Activated T-cell treated with anti-CD3 and anti-CD28 coated beads, Interleukin-2, amount 50 U/mL, for 72 hours (primary cell): ENCODE results near the gene MADCAM1. TPM values are rescaled to one million over a fixed set of nuclear protein-coding genes. Genes with fewer than 3 reads are reported as not detected.
A peak's percentile ranks its signal among the peaks of the same experiment; 100 is the strongest.

Experiments used
- ATAC-seq, 2 donors: fragments of 150-1000 bp; cut with Tn5 transposase; replicated peaks in 1 of 2; 2 replicates each; pipeline ENCODE4 v1.10.0; 2021; ENCODE audit warnings: moderate library complexity in 2 of 2, mild to moderate bottlenecking in 1 of 2
- DNase-seq, 2 donors: peaks; one replicate each; pipeline ENCODE4 v3.0.0; 2021 to 2022; ENCODE audit warnings: mixed read lengths in 1 of 2
- H3K27ac Mint-ChIP-seq: one replicate; pipeline ENCODE4 v1.8.0; 2022; ENCODE audit warnings: mild to moderate bottlenecking, moderate library complexity, mixed read lengths
- H3K27me3 Mint-ChIP-seq: one replicate; pipeline ENCODE4 v1.8.0; 2022; ENCODE audit warnings: low read depth, mixed read lengths
- H3K36me3 Mint-ChIP-seq, 2 donors: one replicate each; pipeline ENCODE4 v1.8.0; 2022; ENCODE audit warnings: mixed read lengths in 2 of 2, mild to moderate bottlenecking in 1 of 2; ENCODE audit not compliant: insufficient read depth in 2 of 2
- H3K4me1 Mint-ChIP-seq: one replicate; pipeline ENCODE4 v1.8.0; 2022; ENCODE audit warnings: low read depth, mixed read lengths
- H3K4me3 Mint-ChIP-seq, 2 donors: one replicate each; pipeline ENCODE4 v1.8.0; 2022; ENCODE audit warnings: mild to moderate bottlenecking in 2 of 2, mixed read lengths in 2 of 2, moderate library complexity in 2 of 2
- H3K9me3 Mint-ChIP-seq, 2 donors: one replicate each; pipeline ENCODE4 v1.8.0; 2022; ENCODE audit warnings: mixed read lengths in 2 of 2
- total RNA-seq, 2 donors: library from RNA; stranded (reverse); gene quantifications; one replicate each; pipeline ENCODE4 v1.2.3, GENCODE V29; 2022

The MADCAM1 gene
- total RNA-seq, 2 donors from 2014 or later: 0.31 to 0.32 TPM

DNA sequence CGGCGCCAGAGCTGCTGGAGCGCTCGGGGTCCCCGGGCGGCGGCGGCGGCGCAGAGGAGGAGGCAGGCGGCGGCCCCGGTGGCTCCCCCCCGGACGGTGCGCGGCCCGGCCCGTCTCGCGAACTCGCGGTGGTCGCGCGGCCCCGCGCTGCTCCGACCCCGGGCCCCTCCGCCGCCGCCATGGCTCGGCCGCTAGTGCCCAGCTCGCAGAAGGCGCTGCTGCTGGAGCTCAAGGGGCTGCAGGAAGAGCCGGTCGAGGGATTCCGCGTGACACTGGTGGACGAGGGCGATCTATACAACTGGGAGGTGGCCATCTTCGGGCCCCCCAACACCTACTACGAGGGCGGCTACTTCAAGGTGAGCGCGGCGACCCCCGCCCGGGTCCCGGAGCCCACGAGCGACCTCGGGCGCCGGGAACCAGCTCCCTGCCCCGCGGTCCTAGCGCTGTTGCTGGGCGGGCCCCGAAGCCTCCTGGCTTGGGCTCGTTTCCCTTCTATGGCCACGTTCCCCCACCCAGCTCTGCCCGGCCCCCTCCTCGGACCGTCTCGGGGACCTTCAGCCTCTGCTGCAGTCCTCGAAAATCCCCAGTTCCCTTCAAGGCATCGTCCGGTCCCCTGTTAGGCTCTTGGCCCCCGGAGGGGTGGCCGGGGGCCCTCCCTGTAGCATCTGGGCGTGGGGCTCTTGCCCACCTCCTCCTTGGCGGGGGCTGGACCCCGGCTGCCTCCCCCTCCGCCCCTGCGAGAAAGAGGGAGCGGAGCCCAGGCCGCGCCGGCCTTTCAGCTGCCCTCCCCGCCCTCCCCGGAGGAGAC is 35.7 kb downstream of the MADCAM1 start, which contains the start of gene CDC34:
CDC34 (plus strand) TSS at position 8 of the 808 bp plus-strand sequence; CDS start at position 180, 172 bp downstream.
- Mint-ChIP-seq H3K9me3 (no peaks in the 10 kb centered on the region), H3K27ac (peak within 1 kb of the TSS; percentile 79), H3K27me3 (no peaks in the 10 kb centered on the region), H3K4me1 (peaks cover 20% of the 10 kb centered on the region), H3K36me3 (no peaks in the 10 kb centered on the region), H3K4me3 (peak within 1 kb of the TSS; percentile 84 to 91)
- DNase-seq (no peak), ATAC-seq (peak; percentile 33 to 38)

- peak; percentile 47 to 50 for DNase-seq
- H3K9me3 Mint-ChIP-seq: no peaks in the 10 kb centered on the region
- peak overlapping the region; percentile 18 for H3K27ac Mint-ChIP-seq
- peaks cover 20% of the 10 kb centered on the region for H3K4me1 Mint-ChIP-seq
- H3K27me3 Mint-ChIP-seq: no peaks in the 10 kb centered on the region
- H3K4me3 Mint-ChIP-seq: peak overlapping the region; percentile 84 to 91
- H3K36me3 Mint-ChIP-seq: no peaks in the 10 kb centered on the region
- ATAC-seq: peak in 1 of 2 donors; percentile 29
These were observed 36.5 kb downstream of the MADCAM1 start for GRCh38 chr19:532561-533363.

DNA sequence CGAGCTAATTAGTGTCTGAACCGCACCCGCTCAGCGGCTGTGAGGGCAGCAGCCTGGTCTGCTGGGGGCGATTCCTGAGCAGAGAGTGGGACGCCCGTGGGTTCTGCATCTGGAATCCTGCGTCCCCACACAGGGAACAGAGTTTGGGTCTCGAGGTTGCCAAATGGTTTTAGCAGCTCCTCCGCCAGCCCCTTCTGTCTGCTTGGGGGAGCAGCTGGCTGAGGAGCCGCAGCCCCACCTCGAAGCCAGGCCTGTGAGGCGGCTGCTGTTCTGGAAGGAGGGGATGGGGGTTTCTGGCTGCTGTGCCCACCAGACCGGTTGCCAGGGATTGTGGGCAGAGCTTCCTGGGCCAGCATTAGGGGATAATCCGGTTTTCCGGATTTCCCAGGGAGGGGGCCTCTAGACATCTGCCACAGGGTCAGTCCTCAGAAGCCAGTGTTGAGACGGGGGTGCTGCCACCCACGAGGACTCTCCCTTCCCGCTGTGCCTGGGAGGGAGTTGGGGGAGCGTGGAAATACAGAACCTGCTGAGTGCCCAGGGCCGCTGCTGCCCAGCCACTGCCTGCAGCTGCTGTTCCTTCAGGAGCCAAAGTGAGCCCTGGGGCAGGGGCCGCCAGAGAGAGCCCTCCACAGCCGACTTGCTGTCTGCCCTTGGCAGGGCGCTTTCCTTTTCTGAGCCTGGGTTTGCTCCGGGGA is 37.2 kb downstream of the MADCAM1 start:
- H3K4me3 Mint-ChIP-seq: peak overlapping the region; percentile 84 to 91
- peaks cover 16% of the 10 kb centered on the region for H3K4me1 Mint-ChIP-seq
- H3K27ac Mint-ChIP-seq: peak overlapping the region; percentile 18
- H3K36me3 Mint-ChIP-seq: no peaks in the 10 kb centered on the region
- no peaks in the 10 kb centered on the region for H3K9me3 Mint-ChIP-seq
- DNase-seq (no peak), ATAC-seq (no peak)
- H3K27me3 Mint-ChIP-seq: no peaks in the 10 kb centered on the region

GRCh38 chr19:534088-534487 is 37.8 kb downstream of the MADCAM1 start:
- Mint-ChIP-seq H3K4me1 (peaks cover 15% of the 10 kb centered on the region), H3K27me3 (no peaks in the 10 kb centered on the region), H3K9me3 (no peaks in the 10 kb centered on the region), H3K4me3 (peak overlapping the region; percentile 84 to 91), H3K27ac (no peak overlapping the region), H3K36me3 (no peaks in the 10 kb centered on the region)
- DNase-seq: no peak
- ATAC-seq: no peak

DNA sequence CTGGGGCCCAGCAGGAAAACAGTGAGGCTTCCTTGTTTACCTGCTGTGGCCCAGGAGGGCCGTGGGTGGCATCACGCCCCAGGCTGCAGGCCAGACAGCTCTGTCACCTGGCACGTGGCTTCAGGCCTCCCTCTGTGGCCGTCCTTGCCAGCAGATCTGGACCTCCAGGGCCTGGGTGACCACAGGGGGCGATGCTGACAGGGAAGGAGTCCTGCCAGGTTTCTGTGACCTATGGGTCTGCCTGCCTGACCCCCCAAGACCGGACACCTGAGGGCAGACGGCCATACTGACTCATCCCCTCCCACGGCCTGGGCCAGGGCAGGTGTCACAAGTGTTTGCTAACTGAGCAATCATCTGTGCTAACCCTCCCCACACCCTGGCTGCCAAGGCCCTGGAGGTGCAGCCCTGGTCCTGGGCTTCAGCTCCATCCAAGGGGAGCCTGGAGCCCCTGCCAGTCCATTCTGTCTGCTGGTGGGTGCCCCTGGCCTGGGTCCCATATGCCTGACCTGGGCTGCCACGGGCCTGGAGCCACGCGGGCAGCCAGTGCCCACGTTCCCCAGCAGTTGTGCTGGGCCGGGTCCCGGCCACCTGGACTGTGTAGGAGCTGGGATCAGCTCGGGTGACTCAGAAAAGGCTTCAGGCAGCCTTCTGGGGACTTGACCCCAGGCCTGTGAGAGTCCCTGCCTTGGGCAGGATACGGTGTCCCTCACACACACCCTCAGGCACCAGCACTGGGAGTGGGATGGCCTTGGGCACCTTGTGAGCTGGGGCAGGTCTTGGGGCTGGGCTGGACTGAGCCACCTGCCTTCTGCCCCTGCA is 38.9 kb downstream of the MADCAM1 start:
- no peaks in the 10 kb centered on the region for H3K9me3 Mint-ChIP-seq
- no peaks in the 10 kb centered on the region for H3K27me3 Mint-ChIP-seq
- ATAC-seq: no peak
- peak overlapping the region; percentile 17 to 66 for H3K4me3 Mint-ChIP-seq
- no peaks in the 10 kb centered on the region for H3K36me3 Mint-ChIP-seq
- no peak overlapping the region for H3K27ac Mint-ChIP-seq
- H3K4me1 Mint-ChIP-seq: peaks cover 15% of the 10 kb centered on the region
- DNase-seq: no peak

DNA sequence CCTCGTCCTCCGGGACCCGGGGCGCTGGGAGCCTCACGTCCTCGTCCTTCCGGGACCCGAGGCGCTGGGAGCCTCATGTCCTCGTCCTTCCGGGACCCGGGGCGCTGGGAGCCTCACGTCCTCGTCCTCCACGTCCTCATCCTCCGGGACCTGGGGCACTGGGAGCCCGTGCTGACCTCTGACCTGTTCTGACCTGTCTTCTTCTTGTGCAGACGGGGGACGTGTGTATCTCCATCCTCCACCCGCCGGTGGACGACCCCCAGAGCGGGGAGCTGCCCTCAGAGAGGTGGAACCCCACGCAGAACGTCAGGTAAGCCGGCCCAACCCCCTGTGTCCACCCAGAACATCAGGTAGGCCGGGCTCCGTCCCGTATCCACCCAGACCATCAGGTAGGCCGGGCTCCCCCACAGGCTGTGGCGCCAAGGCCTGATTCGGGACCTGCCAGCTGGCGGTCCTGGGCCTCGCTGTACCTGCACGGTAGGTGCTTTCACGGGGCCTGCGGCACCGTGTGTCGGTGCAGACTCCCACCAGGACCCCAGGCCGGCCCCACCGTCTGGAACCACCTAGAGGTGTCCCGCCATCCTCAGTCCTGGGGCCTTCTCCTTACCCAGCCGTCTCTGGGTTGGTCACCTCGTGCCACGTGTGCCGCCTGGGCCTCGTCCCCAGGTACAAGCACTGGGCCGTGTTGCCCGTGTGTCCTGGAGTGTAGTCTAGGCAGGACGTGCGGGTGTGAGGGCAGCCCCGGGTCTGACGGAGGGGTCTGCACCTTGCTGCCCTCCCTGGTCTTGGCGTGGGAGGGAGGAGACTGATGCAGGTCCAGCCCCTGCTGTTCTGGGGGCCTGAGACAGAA is 40.0 kb downstream of the MADCAM1 start:
- H3K4me1 Mint-ChIP-seq: peaks cover 15% of the 10 kb centered on the region
- H3K4me3 Mint-ChIP-seq: no peak overlapping the region
- no peaks in the 10 kb centered on the region for H3K36me3 Mint-ChIP-seq
- H3K27ac Mint-ChIP-seq: no peak overlapping the region
- ATAC-seq: no peak
- no peaks in the 10 kb centered on the region for H3K27me3 Mint-ChIP-seq
- no peaks in the 10 kb centered on the region for H3K9me3 Mint-ChIP-seq
- DNase-seq: no peak

- Mint-ChIP-seq H3K27ac (no peak overlapping the region), H3K4me1 (peaks cover 15% of the 10 kb centered on the region), H3K9me3 (no peaks in the 10 kb centered on the region), H3K36me3 (no peaks in the 10 kb centered on the region), H3K4me3 (no peak overlapping the region), H3K27me3 (no peaks in the 10 kb centered on the region)
- DNase-seq: no peak
- no peak for ATAC-seq
These were observed 40.7 kb downstream of the MADCAM1 start for GRCh38 chr19:536881-537404.

- DNase-seq: no peak
- no peak overlapping the region for H3K27ac Mint-ChIP-seq
- H3K9me3 Mint-ChIP-seq: no peaks in the 10 kb centered on the region
- peaks cover 12% of the 10 kb centered on the region for H3K4me1 Mint-ChIP-seq
- no peak overlapping the region for H3K4me3 Mint-ChIP-seq
- ATAC-seq: no peak
- H3K27me3 Mint-ChIP-seq: no peaks in the 10 kb centered on the region
- H3K36me3 Mint-ChIP-seq: no peaks in the 10 kb centered on the region
These were observed 42.5 kb downstream of the MADCAM1 start for GRCh38 chr19:538641-539428.

DNA sequence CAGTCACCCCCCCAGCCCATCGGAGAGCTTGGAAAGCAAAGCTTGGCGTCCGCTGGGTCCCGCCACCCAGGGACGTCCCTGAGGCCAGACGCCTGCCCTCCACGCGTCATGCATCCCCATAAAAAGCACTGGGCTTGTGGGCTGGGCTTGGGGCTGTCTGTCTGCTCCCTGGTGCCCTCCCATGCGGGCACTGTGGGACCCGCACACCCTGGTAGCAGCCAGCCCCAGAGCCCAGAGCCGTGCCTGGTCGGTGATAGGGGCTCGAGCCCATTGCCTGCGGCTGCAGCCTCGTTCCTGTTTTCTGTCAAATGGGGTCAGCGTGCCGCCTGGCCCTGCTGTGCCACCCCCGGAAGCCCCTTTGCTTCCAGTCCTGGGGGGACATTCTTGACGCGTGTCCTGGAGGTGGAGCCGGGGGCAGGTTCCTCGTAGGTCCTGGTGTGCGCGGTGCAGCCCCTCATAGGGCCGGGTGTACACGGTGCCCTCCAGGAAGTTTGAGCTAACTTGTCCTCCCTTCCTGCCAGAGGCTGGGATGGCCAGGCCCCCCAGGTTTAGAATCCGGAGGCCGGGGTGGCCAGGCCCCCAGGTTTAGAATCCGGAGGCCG is 43.2 kb downstream of the MADCAM1 start:
- DNase-seq (no peak), ATAC-seq (no peak)
- Mint-ChIP-seq H3K4me1 (peaks cover 18% of the 10 kb centered on the region), H3K27me3 (no peaks in the 10 kb centered on the region), H3K27ac (no peak overlapping the region), H3K9me3 (no peaks in the 10 kb centered on the region), H3K36me3 (no peaks in the 10 kb centered on the region), H3K4me3 (no peak overlapping the region)

DNA sequence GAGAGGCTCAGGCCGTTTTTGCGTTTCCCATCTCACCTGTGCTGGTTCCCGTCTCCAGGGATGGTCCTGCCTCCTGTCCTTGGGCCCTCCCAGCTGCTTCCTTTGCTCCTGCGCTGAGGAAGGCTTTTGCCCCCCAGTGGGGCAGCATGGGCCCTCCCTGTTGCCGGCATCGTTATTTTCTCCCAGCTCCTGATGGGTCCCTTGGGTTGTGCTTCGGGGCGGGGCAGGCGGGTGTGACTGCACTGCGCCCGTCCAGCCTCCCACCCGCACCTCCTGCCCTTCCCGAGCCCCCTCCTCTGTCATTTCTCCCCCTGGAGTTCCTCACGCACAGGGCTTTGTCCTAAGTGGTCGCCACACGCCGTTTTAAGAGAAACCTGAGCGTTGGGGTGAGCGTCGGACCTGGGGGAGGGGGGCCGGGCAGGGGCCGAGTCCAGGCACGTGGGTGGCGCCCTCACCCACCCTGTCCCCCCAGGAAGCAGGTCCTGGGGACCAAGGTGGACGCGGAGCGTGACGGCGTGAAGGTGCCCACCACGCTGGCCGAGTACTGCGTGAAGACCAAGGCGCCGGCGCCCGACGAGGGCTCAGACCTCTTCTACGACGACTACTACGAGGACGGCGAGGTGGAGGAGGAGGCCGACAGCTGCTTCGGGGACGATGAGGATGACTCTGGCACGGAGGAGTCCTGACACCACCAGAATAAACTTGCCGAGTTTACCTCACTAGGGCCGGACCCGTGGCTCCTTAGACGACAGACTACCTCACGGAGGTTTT is 44.8 kb downstream of the MADCAM1 start:
- Mint-ChIP-seq H3K27ac (no peak overlapping the region), H3K9me3 (no peaks in the 10 kb centered on the region), H3K4me3 (no peak overlapping the region), H3K36me3 (no peaks in the 10 kb centered on the region), H3K27me3 (no peaks in the 10 kb centered on the region), H3K4me1 (peaks cover 21% of the 10 kb centered on the region)
- ATAC-seq: no peak
- no peak for DNase-seq
